Sigmoid colon (tissue), 7 donors: ENCODE data around the gene ZNF554. TPM values are rescaled to one million over a fixed set of nuclear protein-coding genes. Genes with fewer than 3 reads are reported as not detected.

Experiments
- DNase-seq: peaks from one replicate; pipeline ENCODE4 v3.0.0-alpha.2; 2019
- H3K27ac ChIP-seq, 4 donors: fragments of 200-600 bp; sonication (generic); one replicate each; pipeline ENCODE4 v1.5.1; 2016 to 2019; ENCODE audit warnings: mild to moderate bottlenecking in 1 of 4
- H3K27me3 ChIP-seq, 3 donors: fragments of 200-600 bp; sonication (generic); one replicate each; pipeline ENCODE4 v1.5.1; 2019; ENCODE audit warnings: mild to moderate bottlenecking in 1 of 3
- H3K36me3 ChIP-seq, 4 donors: fragments of 200-600 bp; sonication (generic); one replicate each; pipeline ENCODE4 v1.5.1; 2016 to 2019
- H3K4me1 ChIP-seq, 4 donors: fragments of 200-600 bp; sonication (generic); one replicate each; pipeline ENCODE4 v1.5.1; 2017 to 2019
- H3K4me3 ChIP-seq, 4 donors: fragments of 200-600 bp; sonication (generic); one replicate each; pipeline ENCODE4 v1.5.1; 2017 to 2019; ENCODE audit warnings: mild to moderate bottlenecking in 2 of 4, moderate library complexity in 1 of 4
- H3K9me3 ChIP-seq, 4 donors: fragments of 200-600 bp in 3 of 4; sonication (generic) in 3 of 4; one replicate each; pipeline versions ENCODE4 v1.5.1 to v1.6.1; 2013 to 2019
- CTCF ChIP-seq, 4 experiments: fragments of 450-650 bp in 3 of 4; fragments of 200-600 bp in 1 of 4; IDR thresholded peaks; one replicate each; pipeline ENCODE4 v1.5.1; 2016 to 2019; ENCODE audit warnings: antibody characterized with exemption in 4 of 4, mild to moderate bottlenecking in 3 of 4, moderate library complexity in 2 of 4
- EP300 ChIP-seq, 4 donors: sonication (generic); formaldehyde crosslinking; IDR thresholded peaks; one replicate each; pipeline ENCODE4 v1.6.1; 2017; ENCODE audit warnings: antibody characterized with exemption in 4 of 4
- POLR2A ChIP-seq, 2 donors: fragments of 450-650 bp; IDR thresholded peaks; one replicate each; pipeline ENCODE4 v1.6.1; 2016; ENCODE audit warnings: antibody characterized with exemption in 2 of 2, mild to moderate bottlenecking in 2 of 2, moderate library complexity in 2 of 2
- POLR2AphosphoS5 ChIP-seq, 4 donors: sonication (generic); formaldehyde crosslinking; IDR thresholded peaks; one replicate each; pipeline ENCODE4 v1.6.1; 2017; ENCODE audit warnings: antibody characterized with exemption in 4 of 4
- WGBS, 2 donors: extraction: QIAGEN DNeasy Blood & Tissue Kit; methylation state at CpG; one replicate each; pipeline ENCODE4 v1.1.7; 2013; 5-methylcytosine and 5-hydroxymethylcytosine counted together
- intact Hi-C: fragments of 100-400 bp; cut with DNase I; formaldehyde crosslinking; loops from one replicate; pipeline ENCODE4 v1.15.1; 2023
- polyA plus RNA-seq, 3 donors: library from polyadenylated mRNA; stranded (reverse); fragments of 200-250 nt; gene quantifications; one replicate each; pipeline ENCODE4 v1.2.3, GENCODE V29; 2013
- total RNA-seq, 4 donors: library from RNA; depleted of rRNA; stranded (reverse); fragments of >200 nt; gene quantifications; one replicate each; pipeline ENCODE4 v1.1.0, GENCODE V29; 2016
- donor health status: healthy with polysubstance abuse.
- donor health status: Bipolar disorder and iron deficiency.
- donor health status: healthy.

ZNF554 gene
- total and polyA plus RNA-seq, 7 donors = 1.2 to 8.1 (median 3.3) TPM

GRCh38 chr19:2823646-2824045, 4.0 kb downstream of the ZNF554 start:
- Histone ChIP-seq H3K27ac (no peak overlapping the region), H3K4me1 (peaks cover 0 to 18% (median 10%) of the 10 kb centered on the region in 4 donors), H3K27me3 (no peaks in the 10 kb centered on the region), H3K4me3 (no peak overlapping the region), H3K9me3 (no peaks in the 10 kb centered on the region), H3K36me3 (peaks cover 0 to 32% (median 6%) of the 10 kb centered on the region in 4 donors)
- intact Hi-C loops = no loop called here
- DNase-seq = no peak
- WGBS, 2 donors = 84 to 89% methylated on average over 9 of the region's 9 CpGs
- TF ChIP-seq CTCF (IDR thresholded peaks at IDR 0.05) (no peak), POLR2A (IDR thresholded peaks at IDR 0.05) (no peak), EP300 (IDR thresholded peaks at IDR 0.05) (no peak), POLR2AphosphoS5 (IDR thresholded peaks at IDR 0.05) (no peak)

GRCh38 chr19:2824129-2824528, 4.5 kb downstream of the ZNF554 start:
- no peaks in the 10 kb centered on the region for H3K27me3 ChIP-seq
- no peaks in the 10 kb centered on the region for H3K9me3 ChIP-seq
- no peak overlapping the region for H3K4me3 ChIP-seq
- peaks cover 0 to 16% (median 10%) of the 10 kb centered on the region in 4 donors for H3K4me1 ChIP-seq
- no peak for DNase-seq
- no peak overlapping the region for H3K27ac ChIP-seq
- intact Hi-C loops = no loop called here
- peaks cover 0 to 32% (median 6%) of the 10 kb centered on the region in 4 donors for H3K36me3 ChIP-seq
- no peak for TF ChIP-seq CTCF (IDR thresholded peaks at IDR 0.05)
- TF ChIP-seq POLR2AphosphoS5 (IDR thresholded peaks at IDR 0.05) = no peak
- no peak for TF ChIP-seq EP300 (IDR thresholded peaks at IDR 0.05)
- TF ChIP-seq POLR2A (IDR thresholded peaks at IDR 0.05) = no peak
- 68 to 69% methylated on average over 8 of the region's 8 CpGs for WGBS, 2 donors

GRCh38 chr19:2827022-2827421, 7.4 kb downstream of the ZNF554 start:
- H3K36me3 ChIP-seq = peaks cover 0 to 32% (median 8%) of the 10 kb centered on the region in 4 donors

GRCh38 chr19:2827840-2828489, 8.3 kb downstream of the ZNF554 start:
- intact Hi-C loops = no loop called here
- DNase-seq = no peak
- Histone ChIP-seq H3K36me3 (peaks cover 8 to 42% (median 17%) of the 10 kb centered on the region in 4 donors), H3K4me3 (no peak overlapping the region), H3K9me3 (peaks cover 0 to 9% (median 7%) of the 10 kb centered on the region in 4 donors), H3K27ac (no peak overlapping the region), H3K27me3 (no peaks in the 10 kb centered on the region), H3K4me1 (no peaks in the 10 kb centered on the region)
- 91 to 95% methylated on average over 13 of the region's 13 CpGs for WGBS, 2 donors
- no peak for TF ChIP-seq POLR2A (IDR thresholded peaks at IDR 0.05)
- no peak for TF ChIP-seq EP300 (IDR thresholded peaks at IDR 0.05)
- TF ChIP-seq POLR2AphosphoS5 (IDR thresholded peaks at IDR 0.05) = no peak
- TF ChIP-seq CTCF (IDR thresholded peaks at IDR 0.05) = no peak

More at GRCh38 chr19:2827022-2827421, 7.4 kb downstream of the ZNF554 start:
- Histone ChIP-seq H3K4me3 (no peak overlapping the region), H3K27me3 (no peaks in the 10 kb centered on the region), H3K27ac (no peak overlapping the region), H3K9me3 (peaks cover 0 to 2% (median 0%) of the 10 kb centered on the region in 4 donors), H3K4me1 (no peaks in the 10 kb centered on the region)
- intact Hi-C loops = no loop called here
- TF ChIP-seq EP300 (IDR thresholded peaks at IDR 0.05) (no peak), CTCF (IDR thresholded peaks at IDR 0.05) (no peak), POLR2AphosphoS5 (IDR thresholded peaks at IDR 0.05) (no peak), POLR2A (IDR thresholded peaks at IDR 0.05) (no peak)
- 94 to 97% methylated on average over 2 of the region's 2 CpGs for WGBS, 2 donors
- DNase-seq = no peak
